Psoas muscle (tissue), 8 donors: ENCODE results near the gene FN3KRP. TPM values are rescaled to one million over a fixed set of nuclear protein-coding genes. Genes with fewer than 3 reads are reported as not detected.

ENCODE experiments used
- ATAC-seq, 4 donors: fragments of 200-7000 bp; cut with Tn5 transposase; one replicate each; pipeline ENCODE4 v1.9.1; 2020; ENCODE audit warnings: moderate library complexity in 3 of 4, mild to moderate bottlenecking in 2 of 4
- DNase-seq, 2 donors: peaks; one replicate each; pipeline ENCODE4 v3.0.0-alpha.2; 2020
- H3K27ac ChIP-seq: fragments of 200-600 bp; one replicate; pipeline ENCODE4 v1.8.0; 2022
- H3K27me3 ChIP-seq, 3 donors: fragments of 200-600 bp in 1 of 3; one replicate each; pipeline versions ENCODE4 v1.6.1 to v1.8.0; 2013 to 2022; ENCODE audit warnings: low read length in 2 of 3, mild to moderate bottlenecking in 2 of 3, moderate library complexity in 1 of 3; ENCODE audit not compliant: insufficient read depth in 3 of 3
- H3K36me3 ChIP-seq, 2 donors: fragments of 200-600 bp in 1 of 2; one replicate each; pipeline versions ENCODE4 v1.6.1 to v1.8.0; 2013 to 2022; ENCODE audit warnings: low read depth in 1 of 2, mild to moderate bottlenecking in 1 of 2, moderate library complexity in 1 of 2; ENCODE audit not compliant: insufficient read depth in 1 of 2
- H3K4me1 ChIP-seq: fragments of 200-600 bp; one replicate; pipeline ENCODE4 v1.8.0; 2022
- H3K4me3 ChIP-seq: fragments of 200-600 bp; one replicate; pipeline ENCODE4 v1.8.0; 2022; ENCODE audit warnings: mild to moderate bottlenecking
- H3K9me3 ChIP-seq: fragments of 200-600 bp; one replicate; pipeline ENCODE4 v1.8.0; 2022
- CTCF ChIP-seq: fragments of 200-600 bp; IDR thresholded peaks from one replicate; pipeline ENCODE4 v1.8.0; 2022; ENCODE audit warnings: antibody characterized with exemption
- WGBS, 3 donors: extraction: QIAGEN DNeasy Blood & Tissue Kit; methylation state at CpG; one replicate each; pipeline versions ENCODE4 v1.1.6 to v1.1.7; 2013; 5-methylcytosine and 5-hydroxymethylcytosine counted together
- intact Hi-C, 2 donors: fragments of 100-400 bp; cut with DNase I; formaldehyde crosslinking; loops; one replicate each; pipeline versions ENCODE4 v1.11.0 to v1.14.2; 2022
- polyA plus RNA-seq, 3 donors: library from polyadenylated mRNA; stranded (reverse); fragments of 200-250 nt; gene quantifications; one replicate each; pipeline ENCODE4 v1.2.3, GENCODE V29; 2013
- total RNA-seq, 4 donors: library from RNA; stranded (reverse); fragmentation: NEBNext Ultra II Directional in 2 of 4; extraction: Animal tissue kit (Norgen Biotek cat#: 25700) in 2 of 4; gene quantifications; one replicate each; pipeline versions ENCODE4 v1.2.1 to v1.2.4, GENCODE V29; 2021 to 2023
- donor health status: healthy with polysubstance abuse.
- donor health status: DM: no; HTN: no; CAD: no; lungs with moderate emphysema.
- donor health status: Bipolar disorder and iron deficiency.
- donor health status: healthy.
- donor health status: DM: yes; HTN: yes; CAD: no.
- donor health status: DM: no; HTN: no; CAD: no.
- donor health status: DM: no; HTN: no; CAD: no.
- donor health status: DM: yes; HTN: yes; CAD: no.

Gene FN3KRP
- total and polyA plus RNA-seq, 7 donors, result 5.0 to 15.7 (median 10.6) TPM

- H3K4me3 ChIP-seq, result peak overlapping the region; percentile 22
- H3K36me3 ChIP-seq, result no peaks in the 10 kb centered on the region
- peak; percentile 90 to 95 (median 92) for ATAC-seq
- H3K9me3 ChIP-seq, result no peaks in the 10 kb centered on the region
- H3K4me1 ChIP-seq, result peaks cover 8% of the 10 kb centered on the region
- DNase-seq, result peak; percentile 61 to 84
- intact Hi-C loops, result loop anchor here (2.0 to 10.0 kb wide), 5 partner anchors 44 to 256 kb away; no protein-coding TSS in a partner anchor
- TF ChIP-seq CTCF, result peak; percentile 68
- no peaks in the 10 kb centered on the region for H3K27me3 ChIP-seq
- peak overlapping the region; percentile 67 for H3K27ac ChIP-seq
- 33 to 45% (median 35%) methylated on average over 18 to 20 of the region's 20 CpGs for WGBS, 3 donors
These were observed 47.8 kb upstream of the FN3KRP start for GRCh38 chr17:82668631-82669099.

- Histone ChIP-seq H3K36me3 (no peaks in the 10 kb centered on the region), H3K27me3 (no peaks in the 10 kb centered on the region), H3K4me1 (peaks cover 8% of the 10 kb centered on the region), H3K9me3 (no peaks in the 10 kb centered on the region), H3K4me3 (no peak overlapping the region), H3K27ac (peak overlapping the region; percentile 67)
- ATAC-seq (no peak), DNase-seq (no peak)
- intact Hi-C loops, result no loop called here
- TF ChIP-seq CTCF, result no peak
- 93 to 95% (median 93%) methylated on average over 19 of the region's 19 CpGs for WGBS, 3 donors
These were observed 45.6 kb upstream of the FN3KRP start for GRCh38 chr17:82670661-82671450.

- 74 to 80% (median 76%) methylated on average over 20 of the region's 20 CpGs for WGBS, 3 donors
- Histone ChIP-seq H3K4me3 (no peak overlapping the region), H3K36me3 (no peaks in the 10 kb centered on the region), H3K4me1 (no peaks in the 10 kb centered on the region), H3K27ac (no peak overlapping the region), H3K9me3 (no peaks in the 10 kb centered on the region), H3K27me3 (no peaks in the 10 kb centered on the region)
- no peak for TF ChIP-seq CTCF
- intact Hi-C loops, result no loop called here
- DNase-seq (peak in 1 of 2 donors; percentile 3), ATAC-seq (peak in 1 of 4 donors; percentile 10)
These were observed 41.6 kb upstream of the FN3KRP start for GRCh38 chr17:82674656-82675475.

GRCh38 chr17:82675476-82676245 lies 40.8 kb upstream of the FN3KRP start:
- H3K4me3 ChIP-seq, result no peak overlapping the region
- H3K27me3 ChIP-seq, result no peaks in the 10 kb centered on the region
- no peak for TF ChIP-seq CTCF
- 81 to 86% (median 83%) methylated on average over 18 of the region's 18 CpGs for WGBS, 3 donors
- H3K9me3 ChIP-seq, result no peaks in the 10 kb centered on the region
- DNase-seq (peak in 1 of 2 donors; percentile 4), ATAC-seq (no peak)
- intact Hi-C loops, result no loop called here
- no peak overlapping the region for H3K27ac ChIP-seq
- H3K36me3 ChIP-seq, result no peaks in the 10 kb centered on the region
- no peaks in the 10 kb centered on the region for H3K4me1 ChIP-seq
